HepG2 (cell line): ENCODE data around the gene AGBL3. TPM values are rescaled to one million over a fixed set of nuclear protein-coding genes. Genes with fewer than 3 reads are reported as not detected.

Experiments used
- ARNTL ChIP-seq: sonication (generic); formaldehyde crosslinking; IDR thresholded peaks from 2 replicates; pipeline ENCODE4 v1.4.0; 2020; ENCODE audit warnings: mild to moderate bottlenecking, missing genetic modification reagents
- HDAC2 ChIP-seq: sonication (generic); formaldehyde crosslinking; IDR thresholded peaks from 2 replicates; pipeline ENCODE4 v1.4.0; 2020; ENCODE audit warnings: missing genetic modification reagents
- MIXL1 ChIP-seq: IDR thresholded peaks from 2 replicates; pipeline ENCODE4 v1.6.1; 2016
- SP1 ChIP-seq, 2 experiments: fragments of 450-650 bp in 1 of 2; sonication (generic) in 1 of 2; formaldehyde crosslinking in 1 of 2; IDR thresholded peaks; 2 replicates each; pipeline versions ENCODE4 v1.4.0 to v1.6.1; 2016 to 2020; ENCODE audit warnings: missing genetic modification reagents in 1 of 2
- U2AF1 ChIP-seq: fragments of 200-400 bp; formaldehyde crosslinking; optimal IDR thresholded peaks from 2 replicates; pipeline ENCODE3; 2017; ENCODE audit warnings: mild to moderate bottlenecking, low read depth, low read length
- ZFYVE20 ChIP-seq: sonication (generic); formaldehyde crosslinking; IDR thresholded peaks from 2 replicates; pipeline ENCODE4 v1.8.0; 2023; ENCODE audit warnings: low read depth, mild to moderate bottlenecking, moderate library complexity, missing genetic modification reagents, borderline replicate concordance
- ZKSCAN8 ChIP-seq: IDR thresholded peaks from 2 replicates; pipeline ENCODE4 v1.6.1; 2016; ENCODE audit warnings: borderline replicate concordance, missing genetic modification reagents, missing compliant biosample characterization
- ZNF160 ChIP-seq: sonication (generic); formaldehyde crosslinking; IDR thresholded peaks from 2 replicates; pipeline ENCODE4 v1.8.0; 2022; ENCODE audit warnings: mild to moderate bottlenecking, inconsistent platforms, missing genetic modification reagents
- ZNF180 ChIP-seq: sonication (generic); formaldehyde crosslinking; IDR thresholded peaks from 2 replicates; pipeline ENCODE4 v1.4.0; 2020; ENCODE audit warnings: low read depth, missing genetic modification reagents, borderline replicate concordance
- ZNF251 ChIP-seq: sonication (generic); formaldehyde crosslinking; IDR thresholded peaks from 2 replicates; pipeline ENCODE4 v1.9.0; 2021; ENCODE audit warnings: mild to moderate bottlenecking, missing genetic modification reagents
- ZNF350 ChIP-seq: sonication (generic); formaldehyde crosslinking; IDR thresholded peaks from 2 replicates; pipeline ENCODE4 v1.4.0; 2020; ENCODE audit warnings: mild to moderate bottlenecking, low read depth, missing genetic modification reagents, borderline replicate concordance
- ZNF354B ChIP-seq: sonication (generic); formaldehyde crosslinking; IDR thresholded peaks from 2 replicates; pipeline ENCODE4 v1.8.0; 2022; ENCODE audit warnings: mild to moderate bottlenecking, missing genetic modification reagents
- ZNF567 ChIP-seq: sonication (generic); formaldehyde crosslinking; IDR thresholded peaks from 2 replicates; pipeline ENCODE4 v1.8.1; 2023; ENCODE audit warnings: mild to moderate bottlenecking, missing genetic modification reagents, borderline replicate concordance
- ZNF891 ChIP-seq: sonication (generic); formaldehyde crosslinking; IDR thresholded peaks from 2 replicates; pipeline ENCODE4 v1.5.0; 2020; ENCODE audit warnings: mild to moderate bottlenecking, missing genetic modification reagents
- polyA plus RNA-seq, 8 experiments: library from polyadenylated mRNA; depleted of rRNA in 3 of 8; stranded (reverse) in 7 of 8; unstranded in 1 of 8; fragments of >200 nt; fragmentation: Illumina TruSeq in 4 of 8; extraction: Trizol in 4 of 8; gene quantifications; 2 replicates each; pipeline versions ENCODE4 v1.2.1 to v1.2.3, GENCODE V29; 2011 to 2016; ENCODE audit warnings: low read depth in 4 of 8, missing spikeins in 1 of 8, mixed read lengths in 1 of 8; ENCODE audit not compliant: insufficient read depth in 1 of 8
- total RNA-seq, 5 experiments: library from RNA; depleted of rRNA; stranded (reverse); fragments of >200 nt; fragmentation: Illumina TruSeq; extraction: Trizol; gene quantifications; 2 replicates each; pipeline ENCODE4 v1.2.3, GENCODE V29; 2016; ENCODE audit warnings: low read depth in 1 of 5
- TF ChIP-seq, protein P1 (sequence below): sonication (generic); formaldehyde crosslinking; IDR thresholded peaks from 2 replicates; pipeline ENCODE4 v1.4.0; 2020; ENCODE audit warnings: missing genetic modification reagents, borderline replicate concordance
- TF ChIP-seq, protein P2 (sequence below): sonication (generic); formaldehyde crosslinking; IDR thresholded peaks from 2 replicates; pipeline ENCODE4 v1.4.0; 2020; ENCODE audit warnings: missing genetic modification reagents
- TF ChIP-seq, protein P3 (sequence below): sonication (generic); formaldehyde crosslinking; IDR thresholded peaks from 2 replicates; pipeline ENCODE4 v1.9.0; 2021; ENCODE audit warnings: mild to moderate bottlenecking, missing genetic modification reagents

The AGBL3 gene
- total and polyA plus RNA-seq, 2 of the 13 experiments (the other 11 are each of a cell fraction or from before 2014, with no cell fraction given): 2.2 to 7.2 TPM

- no peak for TF ChIP-seq ZNF891 (CRISPR knock-in tag)
- TF ChIP-seq ZNF350 (CRISPR knock-in tag): no peak
- TF ChIP-seq MIXL1 (CRISPR knock-in tag): peak; percentile 67
- no peak for TF ChIP-seq ZNF567 (CRISPR knock-in tag)
- TF ChIP-seq ZNF354B (CRISPR knock-in tag): no peak
- TF ChIP-seq ZNF160 (CRISPR knock-in tag): no peak
- peak; percentile 73; the same call in 1 of the 2 replicates for TF ChIP-seq HDAC2 (CRISPR knock-in tag)
- TF ChIP-seq, protein P1, sequence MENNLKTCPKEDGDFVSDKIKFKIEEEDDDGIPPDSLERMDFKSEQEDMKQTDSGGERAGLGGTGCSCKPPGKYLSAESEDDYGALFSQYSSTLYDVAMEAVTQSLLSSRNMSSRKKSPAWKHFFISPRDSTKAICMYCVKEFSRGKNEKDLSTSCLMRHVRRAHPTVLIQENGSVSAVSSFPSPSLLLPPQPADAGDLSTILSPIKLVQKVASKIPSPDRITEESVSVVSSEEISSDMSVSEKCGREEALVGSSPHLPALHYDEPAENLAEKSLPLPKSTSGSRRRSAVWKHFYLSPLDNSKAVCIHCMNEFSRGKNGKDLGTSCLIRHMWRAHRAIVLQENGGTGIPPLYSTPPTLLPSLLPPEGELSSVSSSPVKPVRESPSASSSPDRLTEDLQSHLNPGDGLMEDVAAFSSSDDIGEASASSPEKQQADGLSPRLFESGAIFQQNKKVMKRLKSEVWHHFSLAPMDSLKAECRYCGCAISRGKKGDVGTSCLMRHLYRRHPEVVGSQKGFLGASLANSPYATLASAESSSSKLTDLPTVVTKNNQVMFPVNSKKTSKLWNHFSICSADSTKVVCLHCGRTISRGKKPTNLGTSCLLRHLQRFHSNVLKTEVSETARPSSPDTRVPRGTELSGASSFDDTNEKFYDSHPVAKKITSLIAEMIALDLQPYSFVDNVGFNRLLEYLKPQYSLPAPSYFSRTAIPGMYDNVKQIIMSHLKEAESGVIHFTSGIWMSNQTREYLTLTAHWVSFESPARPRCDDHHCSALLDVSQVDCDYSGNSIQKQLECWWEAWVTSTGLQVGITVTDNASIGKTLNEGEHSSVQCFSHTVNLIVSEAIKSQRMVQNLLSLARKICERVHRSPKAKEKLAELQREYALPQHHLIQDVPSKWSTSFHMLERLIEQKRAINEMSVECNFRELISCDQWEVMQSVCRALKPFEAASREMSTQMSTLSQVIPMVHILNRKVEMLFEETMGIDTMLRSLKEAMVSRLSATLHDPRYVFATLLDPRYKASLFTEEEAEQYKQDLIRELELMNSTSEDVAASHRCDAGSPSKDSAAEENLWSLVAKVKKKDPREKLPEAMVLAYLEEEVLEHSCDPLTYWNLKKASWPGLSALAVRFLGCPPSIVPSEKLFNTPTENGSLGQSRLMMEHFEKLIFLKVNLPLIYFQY (CRISPR knock-in tag): no peak
- TF ChIP-seq, protein P2, sequence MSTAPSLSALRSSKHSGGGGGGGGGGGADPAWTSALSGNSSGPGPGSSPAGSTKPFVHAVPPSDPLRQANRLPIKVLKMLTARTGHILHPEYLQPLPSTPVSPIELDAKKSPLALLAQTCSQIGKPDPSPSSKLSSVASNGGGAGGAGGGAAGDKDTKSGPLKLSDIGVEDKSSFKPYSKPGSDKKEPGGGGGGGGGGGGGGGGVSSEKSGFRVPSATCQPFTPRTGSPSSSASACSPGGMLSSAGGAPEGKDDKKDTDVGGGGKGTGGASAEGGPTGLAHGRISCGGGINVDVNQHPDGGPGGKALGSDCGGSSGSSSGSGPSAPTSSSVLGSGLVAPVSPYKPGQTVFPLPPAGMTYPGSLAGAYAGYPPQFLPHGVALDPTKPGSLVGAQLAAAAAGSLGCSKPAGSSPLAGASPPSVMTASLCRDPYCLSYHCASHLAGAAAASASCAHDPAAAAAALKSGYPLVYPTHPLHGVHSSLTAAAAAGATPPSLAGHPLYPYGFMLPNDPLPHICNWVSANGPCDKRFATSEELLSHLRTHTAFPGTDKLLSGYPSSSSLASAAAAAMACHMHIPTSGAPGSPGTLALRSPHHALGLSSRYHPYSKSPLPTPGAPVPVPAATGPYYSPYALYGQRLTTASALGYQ (CRISPR knock-in tag): peak; percentile 79
- no peak for TF ChIP-seq ZFYVE20 (CRISPR knock-in tag)
- no peak for TF ChIP-seq ZNF251 (CRISPR knock-in tag)
- no peak for TF ChIP-seq ZNF180 (CRISPR knock-in tag)
- 0 out of 2 replicates have a peak, but pooled peaks have one; percentile 64 for TF ChIP-seq ZKSCAN8 (CRISPR knock-in tag)
- TF ChIP-seq, protein P3, sequence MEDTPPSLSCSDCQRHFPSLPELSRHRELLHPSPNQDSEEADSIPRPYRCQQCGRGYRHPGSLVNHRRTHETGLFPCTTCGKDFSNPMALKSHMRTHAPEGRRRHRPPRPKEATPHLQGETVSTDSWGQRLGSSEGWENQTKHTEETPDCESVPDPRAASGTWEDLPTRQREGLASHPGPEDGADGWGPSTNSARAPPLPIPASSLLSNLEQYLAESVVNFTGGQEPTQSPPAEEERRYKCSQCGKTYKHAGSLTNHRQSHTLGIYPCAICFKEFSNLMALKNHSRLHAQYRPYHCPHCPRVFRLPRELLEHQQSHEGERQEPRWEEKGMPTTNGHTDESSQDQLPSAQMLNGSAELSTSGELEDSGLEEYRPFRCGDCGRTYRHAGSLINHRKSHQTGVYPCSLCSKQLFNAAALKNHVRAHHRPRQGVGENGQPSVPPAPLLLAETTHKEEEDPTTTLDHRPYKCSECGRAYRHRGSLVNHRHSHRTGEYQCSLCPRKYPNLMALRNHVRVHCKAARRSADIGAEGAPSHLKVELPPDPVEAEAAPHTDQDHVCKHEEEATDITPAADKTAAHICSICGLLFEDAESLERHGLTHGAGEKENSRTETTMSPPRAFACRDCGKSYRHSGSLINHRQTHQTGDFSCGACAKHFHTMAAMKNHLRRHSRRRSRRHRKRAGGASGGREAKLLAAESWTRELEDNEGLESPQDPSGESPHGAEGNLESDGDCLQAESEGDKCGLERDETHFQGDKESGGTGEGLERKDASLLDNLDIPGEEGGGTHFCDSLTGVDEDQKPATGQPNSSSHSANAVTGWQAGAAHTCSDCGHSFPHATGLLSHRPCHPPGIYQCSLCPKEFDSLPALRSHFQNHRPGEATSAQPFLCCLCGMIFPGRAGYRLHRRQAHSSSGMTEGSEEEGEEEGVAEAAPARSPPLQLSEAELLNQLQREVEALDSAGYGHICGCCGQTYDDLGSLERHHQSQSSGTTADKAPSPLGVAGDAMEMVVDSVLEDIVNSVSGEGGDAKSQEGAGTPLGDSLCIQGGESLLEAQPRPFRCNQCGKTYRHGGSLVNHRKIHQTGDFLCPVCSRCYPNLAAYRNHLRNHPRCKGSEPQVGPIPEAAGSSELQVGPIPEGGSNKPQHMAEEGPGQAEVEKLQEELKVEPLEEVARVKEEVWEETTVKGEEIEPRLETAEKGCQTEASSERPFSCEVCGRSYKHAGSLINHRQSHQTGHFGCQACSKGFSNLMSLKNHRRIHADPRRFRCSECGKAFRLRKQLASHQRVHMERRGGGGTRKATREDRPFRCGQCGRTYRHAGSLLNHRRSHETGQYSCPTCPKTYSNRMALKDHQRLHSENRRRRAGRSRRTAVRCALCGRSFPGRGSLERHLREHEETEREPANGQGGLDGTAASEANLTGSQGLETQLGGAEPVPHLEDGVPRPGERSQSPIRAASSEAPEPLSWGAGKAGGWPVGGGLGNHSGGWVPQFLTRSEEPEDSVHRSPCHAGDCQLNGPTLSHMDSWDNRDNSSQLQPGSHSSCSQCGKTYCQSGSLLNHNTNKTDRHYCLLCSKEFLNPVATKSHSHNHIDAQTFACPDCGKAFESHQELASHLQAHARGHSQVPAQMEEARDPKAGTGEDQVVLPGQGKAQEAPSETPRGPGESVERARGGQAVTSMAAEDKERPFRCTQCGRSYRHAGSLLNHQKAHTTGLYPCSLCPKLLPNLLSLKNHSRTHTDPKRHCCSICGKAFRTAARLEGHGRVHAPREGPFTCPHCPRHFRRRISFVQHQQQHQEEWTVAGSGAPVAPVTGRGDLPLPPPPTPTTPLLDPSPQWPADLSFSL: no peak
- no peak for TF ChIP-seq SP1 (IDR thresholded peaks at IDR 0.05)
- no peak for TF ChIP-seq SP1 (CRISPR knock-in tag; IDR thresholded peaks at IDR 0.05)
- TF ChIP-seq ARNTL: no peak
- TF ChIP-seq U2AF1: no peak
Measured at GRCh38 chr7:134991469-134992339, 5.4 kb downstream of the AGBL3 start (continued).
